Activated naive CD4-positive, alpha-beta T cell (primary cell): ENCODE measurements around the gene SND1.

Source experiments
- DNase-seq, 4 experiments: peaks; one replicate each; lab custom pipeline; 2025; lab: John Stamatoyannopoulos, UW

The SND1 gene

GRCh38 chr7:127905491-127906330 lies 253.7 kb downstream of the SND1 start:
- DNase-seq: no peak

GRCh38 chr7:127907110-127908040 lies 255.4 kb downstream of the SND1 start:
- DNase-seq: no peak

GRCh38 chr7:127908430-127909258 lies 256.6 kb downstream of the SND1 start:
- no peak for DNase-seq

DNA sequence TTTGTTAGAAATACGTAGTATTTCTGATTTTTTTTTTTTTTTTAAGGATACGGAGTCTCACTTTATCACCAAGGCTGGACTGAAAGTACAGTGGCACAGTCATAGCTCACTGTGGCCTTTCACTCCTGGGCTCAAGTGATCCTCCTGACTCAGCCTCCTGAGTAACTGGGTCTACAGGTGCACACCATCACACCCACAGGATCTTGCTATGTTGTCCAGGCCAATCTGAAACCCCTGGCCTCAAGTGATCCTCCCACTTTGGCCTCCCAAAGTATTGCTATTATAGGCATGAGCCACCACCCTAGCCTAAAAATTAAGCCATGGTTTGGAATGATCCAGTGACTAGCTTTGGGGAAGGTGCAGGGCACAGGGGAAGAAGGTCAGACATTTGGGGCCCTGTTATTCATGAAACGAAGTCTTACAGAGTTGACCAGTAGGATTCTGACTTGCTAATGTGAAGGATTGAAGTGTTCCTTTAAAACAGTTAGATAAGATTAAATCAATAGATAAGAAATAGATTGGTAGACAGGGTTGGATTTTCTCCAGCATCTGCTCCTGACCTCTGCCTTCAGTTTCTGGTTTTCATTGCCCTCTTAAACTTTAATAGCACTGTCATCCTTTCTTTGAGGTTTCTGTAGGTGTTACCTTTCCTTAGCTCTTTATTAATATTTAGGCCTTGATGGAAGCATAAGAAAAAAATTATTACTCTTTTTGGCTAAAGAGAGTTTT lies 257.6 kb downstream of the SND1 start:
- no peak for DNase-seq

GRCh38 chr7:127910670-127911069 lies 258.7 kb downstream of the SND1 start:
- DNase-seq: no peak

GRCh38 chr7:127911968-127912511 lies 260.0 kb downstream of the SND1 start:
- no peak for DNase-seq

- DNase-seq: no peak
Measured at GRCh38 chr7:127912901-127913300, 260.9 kb downstream of the SND1 start.

GRCh38 chr7:127913686-127914085 lies 261.7 kb downstream of the SND1 start:
- no peak for DNase-seq

- DNase-seq: no peak
Measured at GRCh38 chr7:127914693-127915092, 262.7 kb downstream of the SND1 start.

DNA sequence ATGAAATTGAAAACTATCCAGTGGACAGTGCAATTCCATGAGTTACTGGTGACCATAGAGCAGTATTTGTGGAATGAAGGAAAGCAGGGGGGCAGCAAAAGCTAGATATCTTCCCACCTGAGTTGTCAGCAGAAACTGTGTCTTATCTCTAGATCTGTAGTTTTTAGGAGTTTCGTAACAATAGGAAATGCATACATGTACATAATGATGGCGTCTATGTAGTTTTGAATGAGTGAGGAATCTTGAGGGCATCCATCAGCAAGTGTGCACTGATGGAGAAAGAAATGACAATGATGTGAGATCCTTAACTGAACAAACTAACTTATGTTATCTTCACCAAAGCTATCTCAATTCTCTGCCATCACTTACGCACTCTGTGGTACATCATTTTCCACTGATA lies 264.7 kb downstream of the SND1 start:
- DNase-seq: no peak

GRCh38 chr7:127918130-127918529 lies 266.1 kb downstream of the SND1 start:
- no peak for DNase-seq

DNA sequence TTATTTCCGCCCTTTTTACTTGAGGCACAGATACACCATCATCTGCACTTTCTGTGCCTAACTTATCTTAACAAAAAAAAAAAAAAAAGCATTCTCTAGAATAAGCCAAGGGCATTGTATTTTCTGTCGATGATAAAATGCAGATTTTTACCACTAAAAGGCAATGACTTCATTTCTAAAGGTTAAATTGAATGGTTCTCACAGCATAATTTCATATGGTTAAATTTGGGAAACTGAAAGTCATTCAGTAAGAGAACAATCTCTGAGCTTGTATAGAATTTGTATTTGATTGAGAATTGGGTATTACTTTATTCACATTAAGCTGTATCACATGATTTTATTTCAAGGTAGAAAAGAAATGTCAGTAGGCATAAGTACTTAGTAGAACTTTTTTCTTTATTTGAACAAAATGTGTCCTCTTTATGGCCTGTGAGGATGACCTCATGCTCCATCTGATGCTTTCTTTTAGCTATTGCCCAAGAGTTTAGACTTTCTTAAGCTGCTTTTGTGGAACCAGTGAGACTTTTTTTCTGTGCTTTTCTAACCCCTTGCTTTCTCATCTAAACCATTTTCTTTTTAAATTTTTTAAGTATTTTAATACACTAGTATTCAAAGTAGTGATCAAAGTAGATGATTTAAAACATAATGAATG lies 268.9 kb downstream of the SND1 start:
- DNase-seq: no peak

DNA sequence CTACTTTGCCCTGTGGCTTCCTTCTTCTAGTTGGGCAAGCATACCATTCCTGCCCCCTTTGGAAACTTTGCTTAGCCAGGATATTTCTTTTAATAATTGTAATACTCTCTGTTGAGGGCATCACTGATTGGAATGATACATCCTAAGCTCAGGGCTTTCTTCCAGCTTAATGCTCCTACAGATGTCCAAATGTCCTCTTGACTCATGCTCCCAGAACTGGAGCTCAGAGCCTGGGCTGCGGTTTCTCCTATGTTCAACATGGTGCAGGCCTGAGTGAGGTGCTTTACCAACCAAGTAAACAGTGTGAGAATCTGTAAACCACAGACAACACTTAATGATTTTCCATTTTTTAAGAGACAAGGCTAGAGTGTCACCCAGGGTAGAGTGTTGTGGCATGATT lies 270.7 kb downstream of the SND1 start:
- no peak for DNase-seq

DNA sequence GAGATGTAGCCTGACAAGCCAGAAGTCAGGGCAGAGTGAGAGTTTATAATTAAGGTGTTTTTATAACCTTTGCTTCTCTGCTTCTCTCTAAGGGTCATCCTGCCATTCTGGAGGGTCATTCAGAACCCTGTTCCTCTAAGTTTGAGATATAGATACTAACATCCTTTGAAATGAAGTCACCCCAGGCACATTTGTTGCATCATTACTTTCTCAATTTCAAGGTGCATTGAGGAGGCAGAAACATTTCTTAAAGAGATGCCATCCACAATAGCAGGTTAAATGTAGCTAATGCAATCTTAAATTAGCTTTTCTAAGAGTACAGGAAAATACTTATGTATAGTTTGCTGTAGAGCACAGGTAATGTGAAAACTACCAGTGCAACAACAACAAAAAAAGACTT lies 272.9 kb downstream of the SND1 start:
- DNase-seq: no peak

- DNase-seq: no peak
Measured at GRCh38 chr7:127927348-127927696, 275.3 kb downstream of the SND1 start.

DNA sequence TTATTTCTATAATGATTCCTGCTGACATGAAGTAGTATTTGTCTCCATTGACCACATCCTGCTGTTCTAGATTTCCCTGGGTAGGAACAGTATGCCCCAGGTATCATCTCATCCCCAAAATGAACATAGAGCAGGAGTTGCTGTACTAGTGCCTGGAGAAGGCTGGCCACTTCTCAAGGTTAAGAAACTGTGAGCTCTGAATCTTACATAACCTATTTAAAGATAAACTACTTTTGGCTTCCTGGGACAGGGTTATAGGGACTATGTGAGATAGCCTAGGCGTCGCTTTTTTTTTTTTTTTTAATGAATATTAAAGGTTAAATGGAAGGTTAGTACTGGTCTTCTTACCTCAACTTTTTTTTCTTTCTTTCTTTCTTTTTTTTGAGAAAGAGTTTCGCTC lies 276.2 kb downstream of the SND1 start:
- DNase-seq: no peak

GRCh38 chr7:127928852-127929251 lies 276.9 kb downstream of the SND1 start:
- DNase-seq: no peak

DNA sequence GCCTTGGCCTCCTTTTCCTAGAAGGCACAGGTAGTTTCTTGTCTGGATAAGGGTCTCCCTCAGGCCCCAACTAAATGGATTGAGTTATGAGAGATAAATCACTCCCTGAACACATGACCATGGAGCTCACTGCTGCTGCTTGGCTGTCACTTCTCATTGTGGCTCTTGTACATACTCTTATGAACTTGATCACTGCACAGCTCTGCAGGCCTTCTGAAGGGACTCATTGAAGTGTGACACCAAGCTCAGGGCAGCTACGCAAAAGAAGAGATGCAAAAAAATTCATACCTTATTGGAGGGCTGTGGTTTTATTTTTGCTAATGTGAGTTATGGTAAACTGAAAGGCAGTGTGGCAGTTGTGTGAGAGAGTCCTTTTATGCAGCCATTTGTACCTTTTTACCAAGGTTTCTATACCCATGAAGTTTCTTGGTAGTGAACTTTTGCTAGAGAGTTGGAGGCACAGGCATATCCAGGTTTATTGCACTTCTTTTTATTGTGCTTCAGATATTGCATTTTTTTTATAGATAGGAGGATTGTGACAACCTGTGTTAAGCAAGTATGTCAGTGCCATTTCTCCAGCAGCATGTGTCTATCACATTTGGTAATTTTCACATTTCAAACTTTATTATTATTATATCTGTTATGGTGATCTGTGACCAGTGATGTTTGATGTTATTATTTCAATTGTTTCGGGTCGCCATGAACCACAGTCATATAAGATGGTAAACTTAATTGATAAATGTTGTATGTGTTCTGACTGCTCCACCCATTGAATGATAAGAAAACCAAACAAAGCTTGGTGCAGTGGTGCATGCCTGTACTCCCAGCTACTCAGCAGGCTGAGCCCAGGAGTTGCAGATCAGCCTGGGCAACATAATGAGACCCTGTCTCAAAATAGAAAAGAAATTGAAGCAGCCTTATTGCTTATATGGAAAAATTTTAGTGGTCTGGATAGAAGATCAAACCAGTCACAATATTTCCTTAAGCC lies 278.6 kb downstream of the SND1 start:
- no peak for DNase-seq

DNA sequence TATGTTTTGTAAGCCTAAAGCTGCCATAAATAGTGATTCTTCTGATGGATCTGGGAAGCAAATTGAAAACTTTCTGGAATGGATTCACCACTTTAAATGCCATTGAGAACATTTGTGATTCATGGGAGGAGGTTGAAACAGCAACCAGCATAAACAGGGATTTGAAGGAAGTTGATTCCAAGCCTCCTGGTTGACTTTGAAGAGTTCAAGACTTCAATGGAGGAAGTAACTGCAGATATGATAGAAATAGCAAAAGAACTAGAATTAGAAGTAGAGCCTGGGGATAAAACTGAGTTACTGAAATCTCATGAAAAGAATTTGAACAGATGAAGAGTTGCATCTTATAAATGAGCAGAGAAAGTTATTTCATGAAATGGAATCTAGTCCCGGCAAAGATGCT lies 280.1 kb downstream of the SND1 start:
- no peak for DNase-seq

DNA sequence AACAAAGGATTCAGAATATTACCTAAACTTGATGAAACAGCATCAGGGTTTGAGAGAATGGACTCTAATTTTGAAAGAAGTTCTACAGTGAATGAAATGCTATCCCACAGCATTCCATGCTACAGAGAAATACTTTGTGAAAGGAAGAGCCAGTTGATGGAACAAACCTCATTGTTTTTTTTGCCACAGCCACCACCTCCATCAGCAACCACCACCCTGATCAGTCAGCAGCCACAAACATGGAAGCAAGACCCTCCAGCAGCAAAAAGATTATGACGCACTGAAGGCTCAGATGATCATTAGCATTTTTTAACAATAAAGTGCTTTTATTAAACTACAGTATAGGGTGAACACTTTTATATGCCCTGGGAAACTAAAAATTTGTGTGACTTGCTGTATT lies 280.5 kb downstream of the SND1 start:
- DNase-seq: no peak
